ENCODE measurements around the gene RAET1G.
"Not testable (repeated sequence)": the region's sequence is repeated elsewhere in the genome, so short reads cannot be mapped to it uniquely, and the experiment has no call there.

The RAET1G gene

DNA sequence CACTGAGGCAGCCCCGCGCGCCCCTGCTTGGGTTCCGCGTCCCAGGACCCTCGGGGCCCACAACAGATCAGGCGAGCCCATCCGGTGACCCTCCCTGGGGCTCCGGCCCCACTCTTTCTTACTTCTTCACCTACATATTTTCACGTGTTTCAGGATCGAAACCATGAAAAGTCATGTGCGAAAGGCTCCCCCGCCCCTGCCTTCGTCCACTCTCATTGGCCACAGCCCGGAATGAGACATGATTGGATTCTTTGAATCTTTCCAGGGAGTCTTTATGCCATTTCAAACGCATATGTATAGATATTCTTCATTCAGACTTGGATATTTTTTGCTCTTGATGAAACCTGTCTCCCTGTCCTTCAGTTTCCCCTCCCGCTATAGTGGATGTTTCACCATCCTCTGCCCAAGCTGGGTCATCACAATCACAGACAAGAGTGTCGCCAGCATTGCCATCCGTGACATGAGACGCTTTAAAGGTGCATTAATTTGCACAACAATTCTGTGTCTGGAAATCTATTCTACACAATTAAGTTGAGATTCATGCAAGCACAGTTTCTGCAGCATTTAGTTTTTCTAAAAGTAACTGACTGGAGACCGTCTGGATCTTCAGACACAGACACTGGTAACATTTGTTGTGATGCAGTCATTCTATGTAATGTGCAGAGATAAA, 32.2 kb upstream of the RAET1G start:
- not testable (repeated sequence) for H3K4me3 ChIP-seq (replicated peaks in 1 of 2; ENCODE audit: low read depth in 2 of 2, low read length in 2 of 2); DNase-seq (ENCODE audit: low read depth in 2 of 2)

DNA sequence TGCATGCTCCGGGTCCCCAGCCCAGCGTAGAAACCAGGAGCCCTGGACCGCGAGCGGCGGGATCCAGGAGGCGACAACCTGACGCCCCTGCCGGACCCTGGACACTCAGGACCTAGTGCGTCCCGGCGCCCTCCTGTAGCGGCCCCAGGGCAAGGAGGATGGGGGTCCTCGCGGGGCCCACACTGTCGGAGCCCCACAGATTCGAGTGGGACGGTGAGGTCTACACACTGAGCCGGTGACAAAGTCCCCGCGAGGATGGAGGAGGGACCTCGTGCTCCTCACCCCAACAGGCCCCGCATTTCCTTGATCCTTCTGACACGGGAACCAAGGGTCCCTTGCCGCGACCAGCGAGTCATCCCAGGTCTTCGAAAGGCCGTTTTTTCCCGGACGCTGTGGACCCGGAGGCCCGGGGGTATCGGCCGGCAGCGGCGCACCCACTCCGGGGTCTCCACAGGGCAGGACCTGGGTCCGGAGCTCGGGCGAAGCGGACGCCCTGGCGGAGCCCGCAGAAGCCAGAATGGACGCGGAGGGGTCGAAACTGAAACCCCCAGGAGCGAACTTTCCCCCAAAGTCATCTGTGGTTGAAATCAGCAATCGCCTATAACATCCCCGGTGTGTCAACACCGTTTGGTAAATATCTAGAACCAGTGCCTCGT, 31.5 kb upstream of the RAET1G start:
- not testable (repeated sequence) for H3K4me3 ChIP-seq (replicated peaks in 1 of 2; ENCODE audit: low read depth in 2 of 2, low read length in 2 of 2)

DNA sequence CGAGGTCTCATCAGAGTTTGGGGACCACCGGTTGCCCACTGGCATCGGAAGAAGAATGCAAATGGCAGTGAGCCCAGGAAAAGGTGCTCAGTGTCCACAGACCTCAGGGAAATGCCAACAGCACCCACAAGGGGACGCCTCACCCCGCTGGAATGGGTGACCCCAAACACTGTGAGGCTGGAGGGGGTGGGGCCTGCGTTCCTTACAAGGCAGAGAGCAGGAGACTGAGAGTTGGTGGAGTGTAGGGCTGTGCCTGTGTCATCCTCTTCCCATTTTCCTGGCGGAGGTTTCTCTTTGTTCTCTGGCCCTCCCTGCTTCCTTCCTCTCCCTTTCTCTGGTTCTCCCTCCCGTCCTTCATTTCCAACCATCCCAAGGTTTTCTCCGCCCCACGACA, 31.0 kb upstream of the RAET1G start:
- not testable (repeated sequence) for DNase-seq (ENCODE audit: low read depth in 2 of 2); H3K4me3 ChIP-seq (replicated peaks in 1 of 2; ENCODE audit: low read depth in 2 of 2, low read length in 2 of 2)

More for the DNA sequence above, 31.5 kb upstream of the RAET1G start:
- not testable (repeated sequence) for DNase-seq (ENCODE audit: low read depth in 2 of 2)

DNA sequence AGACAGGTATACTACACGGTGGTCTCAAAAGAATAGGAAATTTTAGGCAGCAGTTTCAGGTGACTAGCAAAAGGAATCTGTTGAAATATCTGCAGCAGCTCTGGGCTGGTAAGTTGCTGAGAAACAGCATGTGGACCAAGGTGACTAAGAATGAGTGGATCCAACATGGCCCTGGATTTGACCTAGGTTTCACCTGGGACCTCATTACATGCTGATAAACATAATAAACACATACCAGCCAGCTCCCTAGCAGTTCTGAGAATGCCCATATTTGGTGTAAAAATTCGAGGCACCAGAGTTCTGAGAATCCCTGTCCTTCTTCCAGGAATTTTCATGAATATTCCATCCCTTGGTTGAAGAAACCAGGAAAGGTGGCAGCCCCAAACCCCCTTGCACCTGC, 30.5 kb upstream of the RAET1G start:
- not testable (repeated sequence) for DNase-seq (ENCODE audit: low read depth in 2 of 2); H3K4me3 ChIP-seq (replicated peaks in 1 of 2; ENCODE audit: low read depth in 2 of 2, low read length in 2 of 2)

DNA sequence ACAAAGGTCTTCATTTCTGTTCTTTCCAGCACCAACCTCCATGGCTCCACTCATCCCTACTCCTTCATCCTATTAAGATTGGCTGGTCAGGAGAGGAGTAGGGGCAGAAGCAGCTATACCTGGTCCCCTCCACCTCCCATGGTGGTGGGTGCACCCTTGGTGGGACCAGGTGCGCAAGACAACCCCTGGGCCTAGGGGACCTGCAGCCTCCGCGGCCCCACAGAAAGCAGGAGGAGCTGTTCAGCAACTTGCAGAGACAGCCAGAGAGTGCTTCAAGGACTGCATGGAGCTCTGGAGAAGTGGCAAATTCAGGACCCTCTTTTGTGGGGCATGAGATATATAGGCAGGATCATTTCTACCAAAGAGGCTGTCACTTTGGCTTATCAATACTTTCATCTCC, 28.7 kb upstream of the RAET1G start:
- H3K4me3 ChIP-seq (replicated peaks in 1 of 2; ENCODE audit: low read depth in 2 of 2, low read length in 2 of 2): no peak overlapping the region
- no peak for DNase-seq (ENCODE audit: low read depth in 2 of 2)
- TF ChIP-seq, protein P1, sequence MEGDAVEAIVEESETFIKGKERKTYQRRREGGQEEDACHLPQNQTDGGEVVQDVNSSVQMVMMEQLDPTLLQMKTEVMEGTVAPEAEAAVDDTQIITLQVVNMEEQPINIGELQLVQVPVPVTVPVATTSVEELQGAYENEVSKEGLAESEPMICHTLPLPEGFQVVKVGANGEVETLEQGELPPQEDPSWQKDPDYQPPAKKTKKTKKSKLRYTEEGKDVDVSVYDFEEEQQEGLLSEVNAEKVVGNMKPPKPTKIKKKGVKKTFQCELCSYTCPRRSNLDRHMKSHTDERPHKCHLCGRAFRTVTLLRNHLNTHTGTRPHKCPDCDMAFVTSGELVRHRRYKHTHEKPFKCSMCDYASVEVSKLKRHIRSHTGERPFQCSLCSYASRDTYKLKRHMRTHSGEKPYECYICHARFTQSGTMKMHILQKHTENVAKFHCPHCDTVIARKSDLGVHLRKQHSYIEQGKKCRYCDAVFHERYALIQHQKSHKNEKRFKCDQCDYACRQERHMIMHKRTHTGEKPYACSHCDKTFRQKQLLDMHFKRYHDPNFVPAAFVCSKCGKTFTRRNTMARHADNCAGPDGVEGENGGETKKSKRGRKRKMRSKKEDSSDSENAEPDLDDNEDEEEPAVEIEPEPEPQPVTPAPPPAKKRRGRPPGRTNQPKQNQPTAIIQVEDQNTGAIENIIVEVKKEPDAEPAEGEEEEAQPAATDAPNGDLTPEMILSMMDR (IDR thresholded peaks at IDR 0.05; ENCODE audit: low read depth, low read length): no peak

DNA sequence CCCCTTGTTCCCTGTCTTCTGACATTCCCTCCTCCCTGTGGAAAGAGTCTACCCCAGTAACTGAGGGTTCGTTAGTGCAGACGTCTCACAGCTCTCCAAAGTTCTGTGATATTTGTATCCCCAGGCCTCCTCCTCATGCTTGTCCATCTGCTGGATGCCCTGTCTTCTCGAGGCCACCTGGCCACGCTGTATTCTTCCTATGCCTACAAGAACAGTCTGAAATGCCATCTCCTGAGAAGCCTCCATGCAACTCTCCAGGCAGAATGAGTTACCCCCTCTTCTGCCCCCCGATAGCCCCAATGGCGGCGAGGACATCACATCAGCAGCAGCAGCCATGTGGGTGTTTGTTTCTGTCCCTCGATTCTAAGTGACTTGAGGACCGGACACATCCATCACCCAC, 28.2 kb upstream of the RAET1G start:
- DNase-seq (ENCODE audit: low read depth in 2 of 2): no peak
- TF ChIP-seq, protein P1 (IDR thresholded peaks at IDR 0.05; ENCODE audit: low read depth, low read length): no peak
- H3K4me3 ChIP-seq (replicated peaks in 1 of 2; ENCODE audit: low read depth in 2 of 2, low read length in 2 of 2): no peak overlapping the region

DNA sequence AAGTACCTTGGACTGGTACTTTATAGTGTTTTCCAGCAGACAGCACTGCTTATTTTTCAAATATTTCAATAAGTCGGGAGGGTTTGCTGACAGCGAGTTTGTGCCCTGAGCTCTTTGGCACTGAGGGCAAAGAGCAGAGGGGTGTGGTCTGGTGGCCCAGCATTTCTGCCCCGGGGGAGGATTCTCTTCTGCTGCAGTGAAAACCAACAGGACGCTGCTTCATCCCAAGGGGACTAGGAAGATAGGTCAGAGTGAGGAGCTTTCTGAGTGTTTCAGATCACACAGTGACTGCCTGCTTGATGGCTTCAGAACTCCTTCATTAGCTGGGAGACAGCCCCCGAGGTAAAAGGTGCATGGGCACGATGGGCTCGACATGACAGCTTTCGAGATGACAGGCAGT, 27.5 kb upstream of the RAET1G start:
- DNase-seq (ENCODE audit: low read depth in 2 of 2): no peak
- H3K4me3 ChIP-seq (replicated peaks in 1 of 2; ENCODE audit: low read depth in 2 of 2, low read length in 2 of 2): no peak overlapping the region
- TF ChIP-seq, protein P1 (IDR thresholded peaks at IDR 0.05; ENCODE audit: low read depth, low read length): no peak

DNA sequence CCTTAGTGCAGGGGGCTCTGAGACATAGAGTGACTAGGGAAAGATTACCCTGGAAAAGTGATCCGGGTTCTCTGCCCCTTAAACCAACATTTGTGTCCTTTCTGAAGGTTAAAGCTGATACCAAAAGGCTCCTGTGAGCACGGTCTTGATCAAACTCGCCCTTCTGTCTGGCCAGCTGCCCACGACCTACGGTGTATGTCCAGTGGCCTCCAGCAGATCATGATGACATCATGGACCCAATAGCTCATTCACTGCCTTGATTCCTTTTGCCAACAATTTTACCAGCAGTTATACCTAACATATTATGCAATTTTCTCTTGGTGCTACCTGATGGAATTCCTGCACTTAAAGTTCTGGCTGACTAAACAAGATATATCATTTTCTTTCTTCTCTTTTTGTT, 25.7 kb upstream of the RAET1G start:
- no peak for DNase-seq (ENCODE audit: low read depth in 2 of 2)
- TF ChIP-seq, protein P1 (IDR thresholded peaks at IDR 0.05; ENCODE audit: low read depth, low read length): no peak
- H3K4me3 ChIP-seq (replicated peaks in 1 of 2; ENCODE audit: low read depth in 2 of 2, low read length in 2 of 2): no peak overlapping the region

DNA sequence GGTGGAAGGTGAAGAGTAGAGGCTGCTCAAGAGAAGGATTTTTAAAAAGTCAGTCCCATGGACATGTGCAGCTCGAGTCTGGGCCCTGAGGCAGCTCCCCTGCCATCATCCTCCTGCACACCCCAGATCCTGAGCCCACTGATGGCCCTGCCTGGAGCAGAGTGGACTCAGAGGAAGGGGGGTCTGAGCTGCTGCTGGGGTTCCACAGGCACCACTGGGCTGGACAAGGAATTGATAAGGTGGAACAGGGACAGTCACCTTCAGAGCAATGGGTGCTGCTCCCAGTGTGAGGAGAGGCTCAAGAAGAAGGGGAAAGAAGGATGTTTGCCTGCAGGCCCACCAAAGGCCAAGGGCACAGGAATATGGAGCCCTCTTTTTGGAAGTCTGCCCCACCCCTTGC, 25.1 kb upstream of the RAET1G start:
- H3K4me3 ChIP-seq (replicated peaks in 1 of 2; ENCODE audit: low read depth in 2 of 2, low read length in 2 of 2): no peak overlapping the region
- TF ChIP-seq, protein P1 (IDR thresholded peaks at IDR 0.05; ENCODE audit: low read depth, low read length): no peak
- DNase-seq (ENCODE audit: low read depth in 2 of 2): no peak

DNA sequence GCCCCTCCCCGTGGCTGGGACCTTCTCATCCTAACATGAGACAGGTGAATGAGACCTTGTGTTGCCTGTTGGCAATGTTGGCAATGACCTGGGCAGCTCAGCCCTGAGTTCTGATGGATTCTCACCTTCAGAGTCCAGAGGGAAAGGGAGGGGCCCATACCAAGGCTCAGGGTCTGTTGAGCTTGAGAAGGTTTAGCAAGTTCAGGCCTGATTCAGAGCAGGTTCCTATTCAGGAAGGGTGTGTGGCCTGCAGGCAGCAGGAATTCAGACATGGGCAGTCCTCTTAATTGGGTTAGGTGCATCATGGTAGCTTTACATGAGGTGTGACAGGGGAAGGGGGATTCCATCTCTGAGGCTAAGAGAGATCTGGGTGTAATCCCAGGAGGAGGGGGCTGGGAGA, 24.6 kb upstream of the RAET1G start:
- not testable (repeated sequence) for H3K4me3 ChIP-seq (replicated peaks in 1 of 2; ENCODE audit: low read depth in 2 of 2, low read length in 2 of 2); DNase-seq (ENCODE audit: low read depth in 2 of 2)

DNA sequence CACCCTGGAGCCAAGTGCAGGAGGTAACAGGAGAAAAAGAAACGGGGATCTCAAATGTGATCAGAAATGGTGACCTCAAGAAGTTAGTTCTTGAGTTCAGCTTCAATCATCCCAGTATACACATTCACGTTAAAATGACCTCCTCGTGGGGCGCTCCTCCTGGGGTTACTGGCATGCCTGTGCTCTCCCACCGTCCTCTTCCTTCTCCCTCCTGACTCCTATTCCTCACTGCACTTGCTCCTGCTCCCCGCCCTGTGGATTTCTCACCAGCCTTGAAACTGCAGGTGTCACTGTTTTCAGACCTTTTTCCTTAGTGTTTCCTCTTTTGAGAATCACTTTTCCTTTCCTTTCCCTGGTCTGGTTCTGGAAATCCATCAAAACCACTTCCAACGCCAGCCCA, 23.7 kb upstream of the RAET1G start:
- not testable (repeated sequence) for DNase-seq (ENCODE audit: low read depth in 2 of 2); H3K4me3 ChIP-seq (replicated peaks in 1 of 2; ENCODE audit: low read depth in 2 of 2, low read length in 2 of 2)

DNA sequence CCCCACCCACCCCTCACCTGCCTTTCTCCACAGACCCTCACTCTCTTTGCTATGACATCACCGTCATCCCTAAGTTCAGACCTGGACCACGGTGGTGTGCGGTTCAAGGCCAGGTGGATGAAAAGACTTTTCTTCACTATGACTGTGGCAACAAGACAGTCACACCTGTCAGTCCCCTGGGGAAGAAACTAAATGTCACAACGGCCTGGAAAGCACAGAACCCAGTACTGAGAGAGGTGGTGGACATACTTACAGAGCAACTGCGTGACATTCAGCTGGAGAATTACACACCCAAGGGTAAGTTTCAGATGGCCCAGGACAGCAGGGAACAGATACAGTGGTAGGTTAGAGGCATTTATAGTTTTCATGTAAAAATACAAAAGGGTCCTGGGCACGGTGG, 22.4 kb upstream of the RAET1G start:
- DNase-seq (ENCODE audit: low read depth in 2 of 2); H3K4me3 ChIP-seq (replicated peaks in 1 of 2; ENCODE audit: low read depth in 2 of 2, low read length in 2 of 2): not testable (repeated sequence)

DNA sequence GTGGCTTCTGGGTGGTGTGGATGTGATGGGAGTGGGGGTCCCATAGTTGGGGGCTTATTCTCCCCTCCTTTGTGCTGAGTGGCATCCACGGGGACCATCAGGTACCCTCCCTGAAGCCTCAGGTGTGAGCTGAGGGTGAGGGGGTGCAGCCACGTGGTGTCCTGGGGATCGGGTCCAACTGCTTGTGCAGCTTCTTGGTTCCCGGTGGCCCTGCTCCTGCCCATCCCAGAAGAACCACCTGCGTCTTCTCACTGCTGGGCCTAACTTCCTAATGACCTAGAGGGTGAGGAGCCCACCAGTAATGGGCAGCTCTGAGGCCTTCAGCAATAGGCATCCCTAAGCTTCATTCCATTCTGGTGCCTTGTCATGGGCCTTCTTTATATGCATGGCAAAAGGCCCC, 20.4 kb upstream of the RAET1G start:
- not testable (repeated sequence) for DNase-seq (ENCODE audit: low read depth in 2 of 2)

More for the DNA sequence above, 20.4 kb upstream of the RAET1G start:
- not testable (repeated sequence) for H3K4me3 ChIP-seq (replicated peaks in 1 of 2; ENCODE audit: low read depth in 2 of 2, low read length in 2 of 2)

Data from cardiac fibroblast (primary cell).